ENCODE results near the gene CBLC. TPM values are rescaled to one million over a fixed set of nuclear protein-coding genes. Genes with fewer than 3 reads are reported as not detected.
A peak's percentile ranks its signal among the peaks of the same experiment; 100 is the strongest.

Gene CBLC
- total RNA-seq, 1 experiment from 2014 or later = 15.9 TPM

- no peaks in the 10 kb centered on the region for H3K9me3 Mint-ChIP-seq
- Histone ChIP-seq H3T11ph (ENCODE audit: low read length) (no peak overlapping the region), H3K4ac (ENCODE audit: low read depth, low read length) (no peak overlapping the region), H2BK12ac (ENCODE audit: insufficient read length, low read depth, low read length) (no peak overlapping the region), H4K8ac (replicated peaks; ENCODE audit: insufficient read length, low read depth, low read length) (no peak overlapping the region), H3K9me3 (ENCODE audit: control insufficient read depth, low read depth, low read length) (no peaks in the 10 kb centered on the region), H3K27ac (ENCODE audit: insufficient read length, low read depth, low read length) (no peak overlapping the region), H3K23me2 (ENCODE audit: insufficient read length, low read depth, low read length, poor library complexity, severe bottlenecking) (no peaks in the 10 kb centered on the region), H3K23ac (ENCODE audit: insufficient read length, low read depth, low read length) (no peak overlapping the region), H3K56ac (ENCODE audit: insufficient read length, low read depth, low read length) (no peak overlapping the region), H3K4me1 (ENCODE audit: insufficient read depth, low read length) (no peaks in the 10 kb centered on the region; the same call in 1 of the 2 replicates), H3K14ac (ENCODE audit: insufficient read depth, low read length) (no peak overlapping the region), H2BK5ac (ENCODE audit: insufficient read length, low read length) (no peak overlapping the region), H3K18ac (ENCODE audit: insufficient read length, low read depth, low read length) (no peak overlapping the region), H2AK5ac (ENCODE audit: insufficient read length, low read length) (no peak overlapping the region), H4K91ac (ENCODE audit: insufficient read length, low read depth, low read length) (no peak overlapping the region), H4K5ac (ENCODE audit: insufficient read length, low read depth, low read length) (no peak overlapping the region), H3K79me2 (ENCODE audit: insufficient read depth, low read length) (no peaks in the 10 kb centered on the region), H3K4me2 (ENCODE audit: insufficient read depth, insufficient read length, low read length) (no peak overlapping the region), H2AFZ (ENCODE audit: low read length) (no peak overlapping the region), H2BK20ac (ENCODE audit: low read depth, low read length, poor library complexity, severe bottlenecking) (no peak overlapping the region), H3K79me1 (ENCODE audit: insufficient read depth, low read depth, low read length, poor library complexity, severe bottlenecking) (no peaks in the 10 kb centered on the region), H2BK120ac (ENCODE audit: low read depth, low read length, poor library complexity, severe bottlenecking) (no peak overlapping the region), H3K9ac (ENCODE audit: extremely low read depth, insufficient read length, low read length) (no peak overlapping the region), H3K27me3 (ENCODE audit: insufficient read depth, low read length) (no peaks in the 10 kb centered on the region), H2BK15ac (ENCODE audit: low read depth, low read length) (no peak overlapping the region), H4K20me1 (ENCODE audit: control insufficient read depth, insufficient read depth, insufficient read length) (no peaks in the 10 kb centered on the region)
- no peaks in the 10 kb centered on the region; the same call in 1 of the 2 replicates for H3K27me3 Mint-ChIP-seq (ENCODE audit: low read depth)
- WGBS (ENCODE audit: extremely low coverage, insufficient read length, low lambda C conversion rate) = no CpG with 5 or more reads among the region's 4 CpGs
- H3K27ac Mint-ChIP-seq = no peak overlapping the region
- peak overlapping the region in 1 of 2 experiments; percentile 42; a peak in 1 of 5 replicates for H3K4me3 Mint-ChIP-seq
- H3K36me3 Mint-ChIP-seq (ENCODE audit: insufficient read depth in 1 of 3, low read depth in 3 of 3) = peaks cover 28 to 79% (median 62%) of the 10 kb centered on the region in 3 experiments
- TF ChIP-seq CTCF (conservative IDR thresholded peaks at IDR 0.05) = no peak
- H3K4me1 Mint-ChIP-seq = peaks cover 8 to 16% of the 10 kb centered on the region in 2 experiments
- no peak for DNase-seq
Observed at GRCh38 chr19:44794610-44795009, 16.9 kb downstream of the CBLC start.
